ENCODE data around the gene MAP2K6. TPM values are rescaled to one million over a fixed set of nuclear protein-coding genes. Genes with fewer than 3 reads are reported as not detected.

MAP2K6 gene
- total and polyA plus RNA-seq, 10 of the 15 experiments (the other 5 are each of a cell fraction or from before 2014, with no cell fraction given) = 15.6 to 70.3 (median 22.9) TPM

- intact Hi-C loops (cut with micrococcal nuclease; ENCODE audit: unreplicated experiment) (no loop called here), in situ Hi-C loops (cut with MboI) (no loop called here)
- CTCF ChIA-PET = interaction anchor here (0.6 to 3.5 kb wide), 4 partner anchors 9 to 165 kb away, joined by 3 to 13 read pairs (median 6); no protein-coding TSS in a partner anchor
- no peak for FAIRE-seq
- Histone ChIP-seq H3K79me2 (ENCODE audit: control insufficient read depth, insufficient read depth, low read length) (no peaks in the 10 kb centered on the region), H3K27me3 (replicated peaks in 1 of 2; ENCODE audit: control insufficient read depth in 2 of 2, insufficient read depth in 2 of 2, low read length in 1 of 2) (no peaks in the 10 kb centered on the region), H4K20me1 (ENCODE audit: control insufficient read depth, insufficient read depth) (no peaks in the 10 kb centered on the region), H2AFZ (ENCODE audit: control insufficient read depth, low read depth, low read length) (no peak overlapping the region), H3K4me1 (ENCODE audit: control insufficient read depth, insufficient read depth, low read length) (no peaks in the 10 kb centered on the region), H3K36me3 (ENCODE audit: control insufficient read depth in 2 of 2, insufficient read depth in 2 of 2, low read length in 1 of 2) (peaks cover 0 to 9% of the 10 kb centered on the region in 2 experiments; a peak in 2 of 4 replicates), H3K27ac (ENCODE audit: control insufficient read depth, insufficient read depth) (no peak overlapping the region), H3K4me3 (no peak overlapping the region), H3K9ac (ENCODE audit: control insufficient read depth, insufficient read depth, low read length) (no peak overlapping the region), H3K4me2 (ENCODE audit: control insufficient read depth, insufficient read depth) (no peak overlapping the region), H3K9me3 (replicated peaks; ENCODE audit: control insufficient read depth, insufficient read depth, low read length) (no peaks in the 10 kb centered on the region)
- SMC1A ChIA-PET (ENCODE audit: uncharacterized antibody, unreplicated experiment) = interaction anchor here (1.5 kb wide), 2 partner anchors 9 to 12 kb away, joined by 4 read pairs; no protein-coding TSS in a partner anchor
- DNase-seq (ENCODE audit: low read depth, low spot score) = no peak
- no TSS peak for BruUV-seq (replicated peaks)
- WGBS (ENCODE audit: insufficient coverage, insufficient replicate concordance, low lambda C conversion rate, missing lambda C conversion rate) = 87% methylated on average over 11 of the region's 11 CpGs
- RAD21 ChIA-PET (ENCODE audit: unreplicated experiment) = interaction anchor here (0.7 kb wide), 1 partner anchor 923 kb away, joined by 3 read pairs; no protein-coding TSS in a partner anchor
- TF ChIP-seq POLR2AphosphoS5 (IDR thresholded peaks at IDR 0.05; ENCODE audit: low read length) = no peak
- ATAC-seq = no peak
- POLR2A ChIA-PET = interaction anchor here (0.6 kb wide), 1 partner anchor 29 kb away, joined by 7 read pairs; no protein-coding TSS in a partner anchor
Measured at GRCh38 chr17:69533481-69534234, 119.2 kb downstream of the MAP2K6 start.

GRCh38 chr17:69534235-69534621 is 119.7 kb downstream of the MAP2K6 start:
- WGBS (ENCODE audit: insufficient coverage, insufficient replicate concordance, low lambda C conversion rate, missing lambda C conversion rate) = 85% methylated on average over 5 of the region's 5 CpGs
- DNase-seq (ENCODE audit: low read depth, low spot score) (no peak), FAIRE-seq (no peak), ATAC-seq (no peak)
- ChIA-PET SMC1A (ENCODE audit: uncharacterized antibody, unreplicated experiment) (interaction anchor here (1.5 kb wide), 2 partner anchors 8 to 12 kb away, joined by 4 read pairs; no protein-coding TSS in a partner anchor), POLR2A (no interaction called here), RAD21 (ENCODE audit: unreplicated experiment) (interaction anchor here (0.7 kb wide), 1 partner anchor 923 kb away, joined by 3 read pairs; no protein-coding TSS in a partner anchor), CTCF (interaction anchor here (2.2 kb wide), 1 partner anchor 10 kb away, joined by 9 read pairs; no protein-coding TSS in a partner anchor)
- no TSS peak for BruUV-seq (replicated peaks)
- Histone ChIP-seq H3K9ac (ENCODE audit: control insufficient read depth, insufficient read depth, low read length) (no peak overlapping the region), H2AFZ (ENCODE audit: control insufficient read depth, low read depth, low read length) (no peak overlapping the region), H3K36me3 (ENCODE audit: control insufficient read depth in 2 of 2, insufficient read depth in 2 of 2, low read length in 1 of 2) (peaks cover 0 to 13% of the 10 kb centered on the region in 2 experiments; a peak in 2 of 4 replicates), H3K9me3 (replicated peaks; ENCODE audit: control insufficient read depth, insufficient read depth, low read length) (no peaks in the 10 kb centered on the region), H3K27me3 (replicated peaks in 1 of 2; ENCODE audit: control insufficient read depth in 2 of 2, insufficient read depth in 2 of 2, low read length in 1 of 2) (no peaks in the 10 kb centered on the region), H3K4me3 (no peak overlapping the region), H3K4me1 (ENCODE audit: control insufficient read depth, insufficient read depth, low read length) (no peaks in the 10 kb centered on the region), H4K20me1 (ENCODE audit: control insufficient read depth, insufficient read depth) (no peaks in the 10 kb centered on the region), H3K79me2 (ENCODE audit: control insufficient read depth, insufficient read depth, low read length) (no peaks in the 10 kb centered on the region), H3K4me2 (ENCODE audit: control insufficient read depth, insufficient read depth) (no peak overlapping the region), H3K27ac (ENCODE audit: control insufficient read depth, insufficient read depth) (no peak overlapping the region)
- in situ Hi-C loops (cut with MboI) = no loop called here
- intact Hi-C loops (cut with micrococcal nuclease; ENCODE audit: unreplicated experiment) = no loop called here
- TF ChIP-seq GATAD2B (conservative IDR thresholded peaks at IDR 0.05; ENCODE audit: low read depth) (no peak), E4F1 (IDR thresholded peaks at IDR 0.05; ENCODE audit: borderline replicate concordance, partially characterized antibody) (no peak), ZZZ3 (IDR thresholded peaks at IDR 0.05; ENCODE audit: control insufficient read depth, insufficient read length, low read depth) (no peak), BRCA1 (IDR thresholded peaks at IDR 0.05; ENCODE audit: low read depth, low read length) (no peak), REST (IDR thresholded peaks at IDR 0.05; ENCODE audit: low read depth, low read length) (no peak), DPF2 (IDR thresholded peaks at IDR 0.05) (no peak), RCOR1 (conservative IDR thresholded peaks at IDR 0.05; ENCODE audit: low read depth, low read length) (no peak), YY1 (IDR thresholded peaks at IDR 0.05; ENCODE audit: low read depth, low read length) (no peak), CHD2 (IDR thresholded peaks at IDR 0.05; ENCODE audit: borderline replicate concordance, low read depth, low read length) (no peak)
